UCSD-AML1 (cell line): ENCODE measurements around the gene SMIM14.
"Not testable (repeated sequence)": the region's sequence is repeated elsewhere in the genome, so short reads cannot be mapped to it uniquely, and the experiment has no call there.

ENCODE experiments used
- DNase-seq: peaks from one replicate; lab custom pipeline; 2025; ENCODE audit not compliant: unreplicated experiment; lab: John Stamatoyannopoulos, UW

Gene SMIM14

DNA sequence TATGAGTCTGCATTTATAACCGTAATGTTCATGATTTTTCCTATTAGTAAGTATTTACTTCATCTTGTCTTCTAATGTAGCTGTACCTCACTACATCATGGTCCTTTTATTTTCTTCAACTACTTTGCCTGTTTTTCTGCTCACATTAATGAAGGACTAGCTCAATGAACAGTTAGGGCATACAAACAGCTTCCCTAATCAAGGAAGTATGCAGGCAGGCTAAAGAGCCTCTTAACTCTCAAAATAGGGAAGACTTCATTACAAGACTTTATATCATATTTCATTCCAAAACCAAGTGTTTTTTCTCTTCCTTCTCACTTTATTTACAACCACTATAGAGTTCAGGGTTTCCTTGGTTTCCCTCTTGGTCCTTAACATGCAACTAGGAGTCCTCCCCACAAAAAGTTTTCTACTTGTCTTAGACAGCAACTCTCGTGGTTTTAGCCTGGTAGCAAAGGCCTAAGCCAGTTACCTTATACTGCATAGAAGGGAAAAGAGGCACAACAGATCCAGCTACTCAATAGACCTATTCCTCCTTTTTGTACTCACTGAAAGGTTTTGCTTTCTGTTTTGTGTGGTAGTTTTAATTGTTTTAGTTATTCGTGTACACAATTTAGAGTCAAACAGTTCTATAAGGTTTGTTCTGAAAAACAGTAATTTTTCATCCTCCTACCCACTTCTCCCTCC is 40.8 kb downstream of the SMIM14 start:
- no peak for DNase-seq

DNA sequence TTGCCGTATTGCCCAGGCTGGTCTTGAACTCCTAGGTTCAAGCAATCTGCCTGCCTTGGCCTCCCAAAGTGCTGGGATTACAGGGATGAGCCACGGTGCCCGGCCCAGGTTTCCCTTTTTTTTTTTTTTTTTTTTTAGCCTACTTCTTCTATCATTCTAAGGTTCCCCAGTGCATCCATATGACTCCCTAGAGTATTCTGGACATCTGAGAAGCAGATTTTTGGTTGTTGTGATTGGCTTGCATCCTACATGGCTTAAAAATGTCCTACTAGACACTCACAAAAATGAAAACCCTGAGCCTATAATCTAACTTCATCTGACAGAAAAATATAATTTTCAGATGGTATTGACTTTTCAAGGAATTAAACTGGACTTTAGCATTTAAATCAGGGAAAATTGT is 41.7 kb downstream of the SMIM14 start:
- no peak for DNase-seq

DNA sequence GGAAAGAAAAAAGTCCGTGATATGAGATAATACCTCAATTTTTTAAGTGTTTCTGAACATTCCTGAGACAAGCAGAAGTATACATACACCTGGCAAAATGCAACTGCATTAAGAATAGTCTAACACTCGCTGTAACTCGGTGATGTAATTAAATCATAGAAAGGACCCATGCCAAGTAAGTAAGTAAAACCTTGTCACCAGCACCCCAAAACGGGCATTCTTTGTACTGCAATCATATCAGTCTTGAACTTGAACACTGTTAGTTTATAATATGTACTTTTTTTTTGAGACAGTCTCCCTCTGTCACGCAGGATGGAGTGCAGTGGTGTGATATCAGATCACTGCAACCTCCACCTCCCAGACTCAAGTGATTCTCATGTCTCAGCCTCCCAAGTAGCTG is 47.4 kb downstream of the SMIM14 start:
- DNase-seq, result no peak

DNA sequence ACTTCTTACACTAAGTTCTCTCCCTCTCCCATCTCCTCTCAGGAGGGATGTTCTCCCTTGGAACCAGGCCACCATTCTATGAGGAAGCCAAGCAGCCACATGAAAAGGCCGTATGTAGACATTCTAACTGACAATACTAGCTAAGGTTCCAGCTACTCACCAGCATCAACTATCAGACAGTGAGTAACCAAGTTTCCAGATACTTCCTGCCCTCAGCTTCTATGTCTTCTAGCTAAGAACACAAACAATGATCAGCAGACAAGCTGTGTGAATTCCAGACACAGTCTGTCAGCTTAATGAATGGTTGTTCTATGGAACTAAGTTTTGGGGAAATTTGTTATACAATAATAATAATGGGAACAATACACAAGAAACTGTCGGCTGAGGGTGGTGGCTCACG is 50.8 kb downstream of the SMIM14 start:
- no peak for DNase-seq

DNA sequence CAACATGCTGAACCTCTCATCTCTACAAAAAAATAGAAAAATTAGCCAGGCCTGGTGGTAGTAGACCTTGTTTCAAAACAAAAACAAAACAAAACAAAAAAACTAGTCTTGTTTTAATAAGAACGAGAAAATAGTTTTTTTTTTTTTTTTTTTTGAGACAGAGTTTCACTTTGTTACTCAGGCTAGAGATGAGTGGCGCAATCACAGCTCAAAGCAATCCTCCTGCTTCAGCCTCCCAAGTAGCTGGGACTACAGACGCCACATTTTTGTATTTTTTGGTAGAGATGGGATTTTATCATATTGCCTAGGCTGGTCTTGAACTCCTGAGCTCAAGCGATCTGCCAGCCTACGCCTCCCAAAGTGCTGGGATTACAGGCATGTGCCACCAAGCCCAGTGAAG is 63.7 kb downstream of the SMIM14 start:
- DNase-seq, result no peak

DNA sequence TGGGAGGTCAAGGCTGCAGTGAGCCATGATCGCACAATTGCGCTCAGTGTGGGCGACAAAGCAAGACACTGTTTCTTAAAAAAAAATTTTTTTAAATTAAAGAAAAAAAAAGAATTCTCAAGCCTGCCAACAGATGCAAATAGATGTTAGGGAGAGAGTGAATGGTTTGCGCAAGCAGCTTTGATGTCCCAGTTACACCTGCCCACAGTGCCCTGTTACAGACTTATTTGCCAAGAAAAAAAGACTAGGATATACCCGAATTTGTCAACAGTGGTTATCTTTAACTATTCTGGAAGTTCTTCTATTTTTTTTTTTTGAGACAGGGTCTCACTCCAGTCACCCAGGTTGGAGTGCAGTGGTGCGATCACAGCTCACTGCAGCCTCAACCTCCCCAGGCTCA is 67.2 kb downstream of the SMIM14 start:
- DNase-seq, result no peak

DNA sequence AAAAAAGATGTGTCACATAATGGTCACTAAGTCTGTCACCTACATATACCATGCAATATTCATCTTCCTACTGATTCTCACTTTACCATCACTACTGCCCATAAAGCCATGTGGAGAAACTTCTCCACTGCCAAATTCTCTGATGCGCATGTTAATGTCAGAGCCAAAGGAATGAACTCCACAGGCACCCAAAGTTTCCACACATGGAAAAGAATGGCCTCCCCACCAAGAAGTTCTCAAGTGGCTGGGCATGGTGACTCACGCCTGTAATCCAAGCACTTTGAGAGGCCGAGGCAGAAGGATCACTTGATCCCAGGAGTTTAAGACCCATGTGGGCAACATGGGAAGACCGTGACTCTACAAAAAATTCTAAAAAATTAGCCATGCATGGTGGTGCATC is 67.6 kb downstream of the SMIM14 start:
- no peak for DNase-seq

DNA sequence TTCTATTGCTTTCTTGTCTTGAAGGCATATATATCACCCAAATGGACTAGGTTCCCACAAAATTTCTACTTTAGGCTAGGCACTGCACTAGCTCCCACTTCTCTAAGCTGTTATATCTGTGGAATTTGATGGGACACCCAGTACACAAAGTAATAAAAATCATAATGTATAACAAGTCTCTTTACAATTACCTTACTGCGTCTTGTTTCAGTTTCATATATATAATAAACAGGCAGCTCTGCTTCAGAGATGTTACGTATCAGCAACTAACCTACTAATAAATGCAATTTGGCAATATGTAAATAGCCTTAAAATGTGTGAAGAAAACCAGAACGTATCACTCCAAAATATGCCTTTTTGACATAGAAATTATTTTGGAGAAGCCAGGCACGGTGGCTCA is 69.5 kb downstream of the SMIM14 start:
- no peak for DNase-seq

DNA sequence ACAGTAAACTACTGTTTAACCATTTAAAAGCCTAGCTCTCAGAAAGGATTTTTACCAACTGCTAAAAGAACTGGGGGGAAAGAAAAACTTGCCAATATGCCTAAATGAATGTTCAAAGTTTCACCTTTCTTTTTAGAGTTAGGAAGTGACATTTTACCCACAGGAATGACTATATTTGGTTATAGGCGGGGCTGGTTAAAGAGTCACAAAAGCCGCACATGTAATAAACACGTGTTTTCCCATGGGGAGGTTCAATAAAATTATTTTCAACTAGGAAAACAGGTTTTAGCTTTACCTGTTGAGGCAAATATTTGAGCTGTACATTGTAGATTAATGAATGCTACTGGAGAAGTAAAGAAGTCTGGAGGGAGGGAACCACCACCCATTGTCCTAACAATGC is 69.9 kb downstream of the SMIM14 start:
- no peak for DNase-seq

DNA sequence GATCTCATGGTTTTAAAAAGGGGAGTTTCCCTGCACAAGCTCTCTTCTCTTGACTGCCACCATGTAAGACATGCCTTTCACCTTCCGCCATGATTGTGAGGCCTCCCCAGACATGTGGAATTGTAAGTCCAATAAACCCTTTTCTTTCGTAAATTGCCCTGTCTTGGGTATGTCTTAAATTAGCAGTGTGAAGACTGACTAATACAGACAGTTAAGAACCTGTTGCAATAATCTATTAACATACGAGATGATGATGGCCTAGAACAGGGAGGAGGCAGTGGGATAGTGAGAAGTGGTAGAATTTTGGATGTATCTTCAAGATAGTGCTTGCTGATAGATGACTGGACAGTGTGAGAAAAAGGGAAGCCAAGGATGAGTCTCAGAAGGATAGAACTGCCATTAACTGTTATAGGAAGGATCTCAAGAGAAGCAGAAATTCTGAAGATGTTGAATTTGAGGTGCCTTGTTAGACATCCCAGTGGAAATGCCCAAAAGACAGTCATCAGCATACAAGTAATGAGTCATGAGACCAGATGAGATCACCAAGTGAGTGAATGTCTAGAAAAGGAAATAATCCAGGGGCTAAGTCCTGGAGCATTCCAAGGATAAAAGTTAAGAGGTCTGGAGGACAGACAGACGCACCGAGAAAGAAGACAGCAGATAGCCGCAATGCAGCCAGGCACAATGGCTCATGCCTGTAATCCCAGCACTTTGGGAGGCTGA is 72.6 kb downstream of the SMIM14 start:
- DNase-seq, result no peak

DNA sequence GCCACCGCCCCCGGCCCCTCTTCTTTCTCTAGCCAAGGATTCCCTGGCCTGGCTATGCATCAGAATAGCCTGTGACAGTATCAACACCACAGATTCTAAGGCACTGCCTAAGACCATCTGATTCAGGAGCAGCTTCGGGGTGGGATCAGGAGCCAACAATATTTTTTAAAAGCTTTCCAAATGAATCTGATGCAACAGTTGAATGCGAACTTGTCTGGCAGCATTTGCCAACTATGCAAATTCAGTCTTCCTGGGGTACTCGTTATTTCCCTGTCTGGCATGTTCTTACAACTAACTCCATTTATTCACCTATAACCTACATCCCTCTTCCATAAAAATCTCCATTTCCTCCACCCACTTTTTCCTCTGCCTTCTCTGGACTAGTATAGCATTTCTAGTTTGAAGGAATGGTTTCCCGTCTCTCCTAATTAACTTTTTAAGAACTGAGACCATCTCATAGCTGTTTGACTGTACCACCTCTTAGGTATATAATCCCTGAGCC is 75.3 kb downstream of the SMIM14 start:
- DNase-seq, result no peak

DNA sequence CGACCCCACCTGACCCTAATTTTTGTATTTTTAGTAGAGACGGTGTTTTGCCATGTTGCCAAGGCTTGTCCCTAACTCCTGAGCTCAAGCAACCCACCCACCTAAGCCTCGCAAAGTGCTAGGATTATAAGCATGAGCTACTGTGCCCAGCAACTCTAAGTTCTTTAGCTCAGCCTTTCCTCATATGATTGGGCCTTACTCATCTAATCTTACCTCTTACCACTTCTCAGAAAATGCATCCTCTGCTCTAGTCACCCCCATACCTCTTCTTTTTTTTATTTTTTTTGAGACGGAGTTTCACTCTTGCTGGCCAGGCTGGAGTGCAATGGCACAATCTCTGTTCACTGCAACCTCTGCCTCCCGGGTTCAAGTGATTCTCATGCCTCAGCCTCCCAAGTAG is 75.9 kb downstream of the SMIM14 start:
- DNase-seq, result no peak

DNA sequence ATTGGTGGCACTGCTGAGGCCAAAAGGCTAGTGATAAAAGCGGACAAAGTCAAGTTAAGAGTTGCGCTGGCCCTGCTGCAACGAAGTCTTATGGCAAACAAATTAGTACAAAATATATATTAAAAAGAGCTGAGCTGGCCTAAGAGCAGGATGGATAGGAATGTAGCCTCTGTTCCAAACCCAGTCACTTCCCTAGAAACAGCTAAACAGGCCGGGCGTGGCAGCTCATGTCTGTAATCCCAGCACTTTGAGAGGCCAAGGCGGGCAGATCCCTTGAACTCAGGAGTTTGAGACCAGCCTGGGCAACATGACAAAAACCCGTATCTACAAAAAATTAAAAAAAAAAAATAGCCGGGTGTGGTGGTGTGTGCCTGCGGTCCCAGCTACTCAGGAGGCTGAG is 79.0 kb downstream of the SMIM14 start:
- DNase-seq, result no peak

DNA sequence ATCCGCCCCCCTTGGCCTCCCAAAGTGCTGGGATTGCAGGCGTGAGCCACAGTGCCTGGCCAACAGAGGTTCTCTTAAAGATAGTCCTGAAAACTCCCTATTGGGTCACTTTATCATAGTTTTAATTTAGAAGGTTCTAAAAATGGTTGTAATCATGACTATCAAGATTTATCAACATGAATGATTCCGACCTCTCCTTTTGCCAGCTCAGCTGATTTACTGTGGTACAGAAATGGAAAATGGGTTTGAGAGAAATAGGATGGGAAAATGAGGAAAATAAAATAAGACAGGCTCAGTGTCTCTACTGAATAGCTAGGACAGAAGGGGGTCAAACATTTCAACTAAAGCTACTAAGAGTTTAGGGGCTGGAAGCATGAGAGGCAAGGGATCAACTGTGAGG is 83.2 kb downstream of the SMIM14 start:
- DNase-seq, result no peak

DNA sequence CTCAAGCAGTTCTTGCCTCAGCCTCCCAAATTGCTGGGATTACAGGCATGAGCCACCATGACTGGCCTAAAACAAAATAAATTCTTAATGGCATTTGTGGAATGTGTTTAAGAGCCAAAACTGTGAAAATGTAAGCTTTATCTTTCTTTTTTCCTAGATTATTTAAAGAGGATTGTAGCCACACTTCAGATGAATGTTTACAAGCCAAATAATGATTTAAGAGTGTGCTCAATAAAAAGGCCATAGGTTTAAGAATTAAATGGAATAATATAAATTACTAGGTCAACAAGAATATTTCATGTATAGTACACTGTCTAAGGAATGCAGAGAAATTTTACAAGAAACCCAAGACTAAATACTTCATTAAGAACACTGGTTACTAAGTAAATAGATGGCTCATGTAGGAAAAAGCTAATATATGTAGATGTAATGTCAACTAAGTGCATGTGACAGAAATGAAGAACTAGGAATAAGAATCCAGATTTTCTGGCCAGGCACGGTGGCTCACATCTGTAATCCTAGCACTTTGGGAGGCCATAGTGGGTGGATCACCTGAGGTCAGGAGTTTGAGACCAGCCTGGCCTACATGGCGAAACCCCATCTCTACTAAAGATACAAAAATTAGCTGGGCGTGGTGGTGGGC is 90.1 kb downstream of the SMIM14 start:
- no peak for DNase-seq

DNA sequence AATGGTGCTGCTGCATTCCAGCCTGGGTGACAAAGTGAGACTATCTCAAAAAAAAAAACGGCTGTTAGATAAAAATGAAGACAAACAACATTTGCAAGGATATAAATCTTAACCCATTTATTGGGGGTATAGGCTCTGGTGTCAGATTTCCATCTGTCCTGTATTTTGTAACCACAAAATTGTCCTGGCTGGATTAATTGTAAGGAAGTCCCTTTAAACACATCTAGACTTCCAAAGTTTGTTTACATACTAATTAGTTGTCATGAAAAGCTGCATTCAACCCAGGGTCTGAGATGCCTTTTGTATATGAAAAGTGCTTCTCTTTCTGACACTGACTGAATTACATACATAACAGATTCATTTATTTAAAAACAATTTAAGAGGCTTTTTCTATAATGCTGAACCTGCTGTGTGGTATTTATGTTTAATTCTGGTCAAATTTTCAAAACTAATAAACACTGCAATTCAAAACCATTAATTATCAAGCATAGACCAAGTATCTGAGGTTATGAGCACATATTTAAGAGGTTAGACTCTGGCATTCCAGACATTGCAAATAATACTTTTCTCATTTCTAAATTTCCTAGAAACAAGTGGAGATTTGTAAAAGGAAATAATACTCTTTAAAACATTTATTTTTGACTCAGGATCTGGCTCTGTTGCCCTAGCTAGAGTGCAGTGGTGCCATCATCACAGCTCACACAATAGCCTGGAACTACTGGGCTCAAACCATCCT is 93.9 kb downstream of the SMIM14 start:
- no peak for DNase-seq

DNA sequence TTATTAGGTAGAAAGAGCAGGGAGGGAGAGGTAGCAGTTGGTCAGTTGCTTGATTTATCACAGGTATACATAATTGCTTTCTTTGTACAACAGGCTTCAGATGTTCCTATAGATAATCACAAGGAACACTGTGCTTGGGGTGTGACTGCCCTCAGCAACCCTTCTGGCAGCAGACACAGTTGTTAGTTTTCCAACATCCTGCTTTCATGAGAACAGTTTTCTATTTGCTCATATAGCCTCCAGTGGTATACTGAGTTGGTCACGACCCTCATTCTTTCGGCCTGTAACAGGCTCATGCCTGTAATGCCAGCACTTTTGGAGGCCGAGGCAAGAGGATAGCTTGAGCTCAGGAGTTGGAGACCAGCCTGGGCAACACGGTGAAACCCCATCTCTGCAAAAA is 94.6 kb downstream of the SMIM14 start:
- DNase-seq, result not testable (repeated sequence)

DNA sequence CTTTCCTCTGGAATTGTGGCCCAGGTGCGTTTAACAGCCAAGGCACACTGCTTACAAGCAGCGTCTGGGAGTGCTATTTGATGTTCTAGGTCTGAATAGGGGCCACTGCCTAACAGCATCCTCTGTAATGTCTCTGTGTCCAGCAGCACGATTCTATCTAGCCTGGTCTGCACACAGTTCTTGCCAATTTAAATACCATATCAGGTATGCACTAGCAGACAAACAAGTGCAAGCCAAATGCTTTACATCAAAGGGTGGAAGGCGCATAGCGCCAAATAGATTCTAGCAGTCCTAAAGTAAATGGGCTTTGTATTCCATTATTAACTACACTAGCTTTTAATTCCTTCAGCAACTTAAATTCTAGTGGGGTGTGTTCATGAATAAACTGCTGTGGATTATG is 95.6 kb downstream of the SMIM14 start:
- no peak for DNase-seq

DNA sequence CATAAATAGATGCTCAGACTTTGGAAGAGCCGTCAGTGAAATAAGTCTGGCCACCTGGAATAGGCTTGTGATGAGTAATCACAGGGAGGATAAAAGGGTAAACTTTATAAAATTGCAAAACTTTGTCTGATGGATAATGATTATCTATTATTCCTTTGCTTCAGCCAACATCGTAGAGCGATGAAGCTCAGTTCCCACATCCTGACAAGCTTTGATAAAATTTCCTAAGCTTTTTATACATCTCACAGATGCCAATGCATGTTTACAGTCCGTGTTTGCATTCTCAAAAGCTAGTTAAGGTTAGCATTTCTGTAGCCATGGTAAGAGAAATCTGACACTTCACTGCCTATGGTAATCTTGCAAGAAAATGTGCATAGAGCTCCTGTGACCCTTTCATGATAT is 96.1 kb downstream of the SMIM14 start:
- DNase-seq, result no peak

DNA sequence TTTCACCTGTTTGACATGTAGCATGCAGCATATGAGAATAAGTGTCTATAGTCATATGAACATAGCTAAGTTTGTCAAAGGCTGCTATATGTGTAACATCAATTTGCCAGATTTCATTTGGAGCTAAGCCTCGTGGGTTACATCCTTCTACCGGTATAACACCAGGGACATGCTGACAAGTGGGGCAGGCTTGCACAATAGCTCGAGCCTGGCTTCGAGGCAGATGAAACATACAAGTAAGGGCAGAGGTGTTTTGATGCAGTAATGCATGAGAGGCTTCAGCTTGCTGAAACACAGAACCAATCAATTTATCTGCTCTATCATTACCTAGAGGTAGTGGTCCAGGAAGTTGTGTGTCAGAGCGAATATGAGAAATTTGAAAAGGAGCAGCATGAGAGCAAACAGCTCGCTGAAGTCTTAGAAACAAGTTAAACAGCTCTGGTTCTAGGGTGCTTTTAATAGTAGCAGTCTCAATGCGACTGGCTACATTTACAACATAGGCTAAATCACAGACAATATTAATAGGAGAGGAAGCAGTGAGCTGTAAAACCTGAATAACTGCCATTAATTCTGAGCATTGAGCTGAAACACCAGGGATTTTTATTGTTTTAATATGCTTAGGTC is 96.6 kb downstream of the SMIM14 start:
- no peak for DNase-seq

DNA sequence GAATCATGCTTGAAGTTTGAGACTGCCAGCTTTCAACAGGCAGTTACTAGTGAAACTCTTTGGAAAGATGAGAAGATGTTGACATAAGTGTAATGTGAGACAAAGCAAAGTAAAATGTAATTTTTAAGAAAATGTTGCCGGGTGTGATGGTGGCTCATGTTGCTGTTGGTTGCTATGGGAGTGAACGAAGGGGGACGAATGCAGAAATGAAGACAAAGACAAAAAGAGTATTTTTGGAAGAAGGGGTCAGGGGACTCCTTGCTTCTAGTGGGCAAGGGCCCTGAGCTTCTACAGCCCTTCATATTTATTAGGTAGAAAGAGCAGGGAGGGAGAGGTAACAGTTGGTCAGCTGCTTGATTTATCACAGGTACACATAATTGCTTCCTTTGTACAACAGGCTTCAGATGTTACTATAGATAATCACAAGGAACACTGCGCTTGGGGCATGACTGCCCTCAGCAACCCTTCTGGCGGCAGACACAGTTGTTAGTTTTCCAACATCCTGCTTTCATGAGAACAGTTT is 99.5 kb downstream of the SMIM14 start:
- no peak for DNase-seq
